ENCODE measurements around the gene CLEC17A.
"Not testable (repeated sequence)": the region's sequence is repeated elsewhere in the genome, so short reads cannot be mapped to it uniquely, and the experiment has no call there.

Gene CLEC17A, protein sequence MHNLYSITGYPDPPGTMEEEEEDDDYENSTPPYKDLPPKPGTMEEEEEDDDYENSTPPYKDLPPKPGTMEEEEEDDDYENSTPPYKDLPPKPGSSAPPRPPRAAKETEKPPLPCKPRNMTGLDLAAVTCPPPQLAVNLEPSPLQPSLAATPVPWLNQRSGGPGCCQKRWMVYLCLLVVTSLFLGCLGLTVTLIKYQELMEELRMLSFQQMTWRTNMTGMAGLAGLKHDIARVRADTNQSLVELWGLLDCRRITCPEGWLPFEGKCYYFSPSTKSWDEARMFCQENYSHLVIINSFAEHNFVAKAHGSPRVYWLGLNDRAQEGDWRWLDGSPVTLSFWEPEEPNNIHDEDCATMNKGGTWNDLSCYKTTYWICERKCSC

DNA sequence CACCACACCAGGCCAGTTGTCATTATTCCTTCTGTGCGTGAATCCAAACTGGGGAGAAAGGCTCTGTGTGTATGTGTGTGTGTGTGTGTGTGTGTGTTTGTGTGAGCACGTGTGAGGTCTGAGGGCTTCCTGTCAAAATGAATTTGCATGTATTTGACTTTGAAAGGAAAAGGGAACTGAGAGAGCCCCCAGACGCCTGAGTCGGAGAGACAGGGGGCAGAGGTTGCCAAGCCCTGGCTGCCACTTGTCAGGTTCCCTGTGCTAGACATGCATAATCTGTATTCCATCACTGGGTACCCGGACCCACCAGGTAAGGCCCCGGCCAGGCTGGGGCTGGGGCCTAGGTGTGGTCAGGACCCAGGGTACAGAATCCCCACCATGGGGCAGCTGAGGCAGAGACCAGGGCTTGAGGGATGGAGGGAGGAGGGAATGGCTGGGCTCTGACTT, at the start of gene CLEC17A:
Gene CLEC17A, plus strand, starts transcription at position 191 of the 447 bp plus-strand sequence. Its CDS starts 77 bp downstream, at position 268.
- DNase-seq (ENCODE audit: low read depth) = no peak

DNA sequence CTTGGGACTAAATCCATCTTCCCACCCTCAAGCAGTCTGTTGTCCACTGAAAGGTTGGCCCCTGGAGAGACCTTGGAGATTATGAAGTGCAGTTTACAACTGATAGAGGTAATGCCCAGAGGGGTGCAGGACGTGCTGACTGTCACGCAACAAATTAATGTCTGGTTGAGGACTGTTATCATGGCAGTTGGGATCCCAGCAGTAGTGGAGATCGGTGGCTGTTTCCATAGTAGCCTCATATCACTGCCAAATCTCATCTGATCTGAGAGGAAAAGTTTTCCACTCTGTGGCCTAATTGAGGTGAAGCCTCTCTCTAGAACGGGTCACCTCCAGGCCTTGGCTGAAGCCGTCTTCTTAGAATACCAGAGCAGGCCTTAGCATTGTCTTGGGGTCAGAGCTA, 49.4 kb upstream of the CLEC17A start:
- DNase-seq (ENCODE audit: low read depth) = no peak

DNA sequence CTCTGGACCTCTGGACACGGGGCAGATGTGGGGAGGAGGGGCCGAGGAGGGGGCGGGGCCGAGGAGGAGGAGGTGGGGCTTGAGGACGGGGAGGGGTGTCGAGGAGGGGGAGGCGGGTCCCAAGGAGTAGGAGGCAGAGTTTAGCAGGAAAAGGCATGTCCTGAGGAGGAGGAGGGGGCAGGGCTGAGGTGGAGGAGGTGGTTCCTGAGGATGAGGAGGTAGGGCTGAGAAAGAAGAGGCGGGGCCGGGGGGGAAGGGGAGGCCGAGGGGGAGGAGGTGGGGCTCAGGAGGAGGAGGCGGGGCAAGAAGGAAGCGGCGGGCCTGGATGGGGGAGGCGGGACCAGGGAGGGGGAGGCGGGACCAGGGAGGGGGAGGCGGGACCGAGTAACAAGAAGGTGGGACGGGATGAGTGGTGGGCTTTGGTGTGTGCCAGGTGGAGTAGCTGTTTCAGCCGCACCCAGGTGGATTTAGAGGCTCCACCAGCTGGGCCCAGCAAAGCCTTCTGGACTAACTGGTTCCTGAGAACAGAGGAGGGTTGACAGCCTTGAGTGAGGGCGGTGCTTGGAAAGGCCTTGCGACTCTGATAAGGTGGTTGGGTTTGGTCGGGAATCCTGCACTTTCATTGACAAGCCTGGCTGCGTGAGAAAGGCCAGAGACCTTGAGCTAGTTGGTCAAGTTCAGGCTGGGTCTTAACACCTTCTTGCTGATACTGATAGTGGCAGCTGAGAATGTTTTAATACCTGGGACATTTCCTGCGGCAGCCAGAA, 45.8 kb upstream of the CLEC17A start:
- peak; percentile 24 for DNase-seq (ENCODE audit: low read depth)

DNA sequence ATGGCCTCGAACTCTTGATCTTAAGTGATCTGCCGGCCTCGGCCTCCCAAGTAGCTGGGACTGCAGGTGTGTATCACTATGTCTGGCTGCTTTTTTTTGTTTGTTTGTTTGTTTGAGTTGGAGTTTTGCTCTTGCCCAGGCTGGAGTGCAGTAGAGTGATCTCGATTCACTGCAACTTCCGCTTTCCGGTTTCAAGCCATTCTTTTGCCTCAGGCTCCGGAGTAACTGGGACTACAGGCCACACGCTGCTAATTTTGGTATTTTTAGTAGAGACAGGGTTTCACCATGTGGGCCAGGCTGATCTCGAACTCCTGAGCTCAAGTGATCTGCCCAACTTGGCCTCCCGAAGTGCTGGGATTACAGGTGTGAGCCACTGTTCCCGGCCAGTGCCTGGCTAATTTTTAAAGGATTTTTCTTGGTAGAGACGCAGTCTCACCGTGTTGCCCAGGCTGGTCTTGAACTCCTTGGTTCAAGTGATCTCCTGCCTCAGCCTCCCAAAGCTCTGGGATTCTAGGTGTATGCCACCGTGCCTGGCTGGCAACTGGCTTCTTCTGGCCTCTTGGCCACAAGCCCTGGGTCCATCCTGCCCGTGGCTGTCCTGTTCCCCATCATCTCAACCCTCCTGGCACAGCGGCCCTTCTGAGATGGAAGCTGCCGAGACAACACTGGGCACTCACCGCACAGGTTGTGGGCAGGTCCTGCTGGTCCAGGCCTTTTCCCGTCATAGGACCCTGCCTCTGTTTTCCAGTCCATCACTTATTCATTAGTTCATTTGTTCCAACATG, 42.0 kb upstream of the CLEC17A start:
- no peak for DNase-seq (ENCODE audit: low read depth)

GRCh38 chr19:14541979-14542378, 40.9 kb upstream of the CLEC17A start:
- not testable (repeated sequence) for DNase-seq (ENCODE audit: low read depth)

DNA sequence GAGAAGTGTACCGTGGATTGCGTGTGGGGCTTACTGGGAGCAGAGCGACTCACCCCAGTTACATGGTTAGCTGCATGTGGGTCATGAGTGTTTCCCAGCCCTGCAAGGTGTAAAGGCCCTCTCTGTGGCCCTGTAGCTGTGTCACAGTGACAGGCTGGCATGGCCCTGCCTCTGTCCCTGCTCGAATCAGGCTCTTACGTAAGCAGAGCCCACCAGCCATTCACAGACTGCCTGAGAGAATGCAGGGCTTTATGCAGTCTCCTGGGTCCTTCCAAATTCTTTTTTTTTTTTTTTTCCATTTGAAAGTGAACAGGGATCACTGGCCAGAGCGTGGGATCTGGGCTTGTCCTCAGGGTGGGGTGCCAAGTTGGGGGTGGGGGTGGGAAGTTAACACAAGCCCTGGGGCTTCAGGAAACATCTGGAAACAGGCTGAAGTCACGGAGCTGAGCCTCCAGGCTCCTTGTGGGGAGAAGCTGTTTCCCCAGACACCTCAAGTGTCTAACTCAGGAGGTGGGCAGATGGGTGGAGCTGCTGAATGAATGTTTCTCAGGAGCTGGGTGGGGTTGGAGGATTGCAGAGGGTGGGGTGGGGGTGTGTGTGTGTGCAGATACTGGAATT, 40.1 kb upstream of the CLEC17A start:
- no peak for DNase-seq (ENCODE audit: low read depth)

DNA sequence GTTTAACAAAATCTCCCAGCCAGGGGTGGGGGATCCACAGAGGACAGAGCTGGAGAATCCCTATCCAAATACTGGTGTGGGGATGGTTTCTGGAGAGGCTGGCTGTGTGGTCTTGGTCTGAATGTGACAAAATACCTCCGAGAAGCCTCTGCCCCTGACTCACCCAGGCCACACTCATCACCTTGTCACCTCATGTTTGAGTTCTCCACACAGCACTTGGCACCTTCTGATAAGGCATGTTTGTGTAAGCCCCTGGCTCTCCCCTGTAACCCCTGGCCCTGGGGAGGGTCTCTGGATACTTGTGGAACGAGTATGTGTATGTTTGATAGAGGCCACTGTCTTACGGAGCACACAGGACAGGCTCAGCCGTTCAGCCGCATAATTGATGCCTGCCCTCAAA, 38.8 kb upstream of the CLEC17A start:
- DNase-seq (ENCODE audit: low read depth) = no peak

- no peak for DNase-seq (ENCODE audit: low read depth)
Measured at GRCh38 chr19:14544977-14545715, 37.7 kb upstream of the CLEC17A start.

DNA sequence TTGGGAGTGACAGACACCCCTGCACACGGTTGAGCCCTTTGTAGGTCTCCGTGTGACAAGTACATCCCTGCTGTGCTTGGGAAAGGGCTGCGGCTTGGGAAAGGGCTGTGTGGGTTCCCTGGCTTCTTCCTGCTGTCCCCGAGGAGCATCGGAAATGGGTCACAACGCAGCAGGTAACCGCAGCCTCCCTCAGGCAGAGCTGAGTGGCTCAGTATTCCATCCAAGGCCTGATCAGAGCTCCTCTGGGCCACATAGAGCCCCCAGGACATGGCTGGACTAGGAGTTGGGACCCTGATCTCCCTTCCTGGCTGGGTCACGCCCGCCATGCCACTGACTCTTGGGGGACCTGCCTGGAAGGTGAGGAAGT, 37.2 kb upstream of the CLEC17A start:
- DNase-seq (ENCODE audit: low read depth) = no peak

- no peak for DNase-seq (ENCODE audit: low read depth)
Measured at GRCh38 chr19:14550201-14550754, 32.6 kb upstream of the CLEC17A start.

DNA sequence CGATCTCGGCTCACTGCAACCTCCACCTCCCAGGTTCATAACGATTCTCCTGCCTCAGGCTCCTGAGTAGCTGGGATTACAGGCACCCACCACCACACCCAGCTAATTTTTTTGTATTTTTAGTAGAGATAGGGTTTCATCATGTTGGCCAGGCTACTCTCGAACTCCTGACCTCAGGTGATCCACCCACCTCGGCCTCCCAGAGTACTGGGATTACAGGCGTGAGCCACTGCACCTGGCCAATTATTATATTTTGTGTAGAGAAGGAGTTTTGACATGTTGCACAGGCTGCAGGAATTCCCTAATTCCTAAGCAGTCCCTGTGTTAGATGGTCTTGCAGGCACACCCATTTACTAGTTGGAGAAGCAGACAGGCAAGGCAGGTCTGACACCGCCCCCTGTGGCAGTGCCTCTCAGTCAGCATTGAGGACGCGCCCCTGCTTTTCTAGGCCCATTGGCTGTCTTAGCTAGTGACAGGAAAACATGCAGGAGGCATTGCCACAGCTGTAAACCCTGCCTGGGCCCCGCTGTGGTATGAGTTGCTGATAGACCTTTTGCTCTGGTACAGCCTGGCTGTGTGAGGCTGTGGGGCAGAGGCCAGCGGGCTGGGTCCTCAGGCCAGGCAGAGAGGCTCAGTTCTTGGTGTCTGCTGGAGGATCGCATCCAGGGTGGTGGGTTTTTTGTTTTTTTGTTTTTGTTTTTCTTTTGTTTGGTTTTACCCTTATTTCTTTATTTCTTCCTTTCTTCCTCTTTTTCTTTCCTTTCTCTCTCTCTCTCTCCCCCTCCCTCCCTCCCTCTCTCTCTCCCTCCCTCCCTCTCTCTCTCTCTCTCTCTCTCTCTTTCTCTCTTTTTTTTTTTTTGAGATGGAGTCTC, 31.5 kb upstream of the CLEC17A start:
- peak; percentile 61 for DNase-seq (ENCODE audit: low read depth)

DNA sequence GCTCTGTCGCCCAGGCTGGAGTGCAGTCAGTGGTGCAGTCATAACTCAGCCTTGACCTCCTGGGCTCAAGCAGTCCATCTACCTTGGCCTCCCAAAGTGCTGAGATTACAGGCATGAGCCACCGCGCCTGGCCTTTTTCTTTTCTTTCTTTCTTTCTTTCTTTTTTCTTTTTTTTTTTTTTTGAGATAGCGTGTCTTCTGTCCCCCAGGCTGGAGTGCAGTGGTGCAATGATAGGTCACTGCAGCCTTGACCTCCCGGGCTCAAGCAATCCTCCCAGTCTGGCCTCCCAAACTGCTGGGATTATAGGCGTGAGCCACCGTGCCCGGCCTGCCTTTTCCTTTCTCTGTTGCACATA, 30.9 kb upstream of the CLEC17A start:
- not testable (repeated sequence) for DNase-seq (ENCODE audit: low read depth)

DNA sequence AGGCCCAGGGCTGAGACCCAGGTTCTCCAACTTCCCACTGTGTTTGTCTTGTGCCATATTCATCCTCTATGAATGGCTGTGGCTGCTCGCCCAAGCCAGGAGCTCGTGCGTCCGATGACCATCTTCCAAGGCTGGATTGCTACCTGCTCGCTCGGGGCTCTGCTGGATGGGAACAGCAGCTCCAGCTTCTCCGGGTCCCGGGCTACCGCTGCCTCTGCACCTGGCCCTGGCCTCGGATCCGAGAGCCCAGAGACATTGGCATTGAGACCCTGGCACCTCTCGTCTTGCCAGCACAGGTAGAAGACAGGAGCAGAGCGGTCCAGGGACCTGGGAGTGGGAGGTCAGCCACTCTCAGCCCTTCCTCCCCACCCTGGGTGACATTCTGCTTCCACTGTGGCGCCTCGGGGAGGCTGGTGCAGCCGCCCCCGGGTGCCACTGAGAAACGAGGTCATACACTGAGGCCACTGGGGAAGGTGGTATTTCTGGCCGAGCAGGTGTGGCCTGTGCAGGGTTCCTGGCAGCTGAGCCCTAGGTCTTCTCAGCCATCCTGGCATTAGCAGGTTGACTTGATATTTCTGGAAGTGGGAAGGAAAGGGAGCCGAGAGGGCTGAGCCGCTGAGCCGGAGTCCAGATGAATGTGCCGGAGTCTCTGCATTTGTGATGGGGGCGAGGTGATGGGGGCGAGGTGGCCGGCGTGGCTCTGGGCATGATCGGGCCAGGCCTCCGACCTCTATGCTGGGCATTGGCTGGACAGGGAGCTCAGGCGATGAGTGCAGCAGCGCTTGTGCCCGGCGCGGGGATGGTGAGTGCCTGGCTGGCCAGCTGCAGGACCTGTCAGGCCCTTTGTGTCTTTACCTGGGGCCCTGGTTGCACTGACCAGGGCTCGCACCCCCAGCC, 29.6 kb upstream of the CLEC17A start:
- no peak for DNase-seq (ENCODE audit: low read depth)

- DNase-seq (ENCODE audit: low read depth) = no peak
Measured at GRCh38 chr19:14553939-14554243, 29.0 kb upstream of the CLEC17A start.

GRCh38 chr19:14554382-14554812, 28.5 kb upstream of the CLEC17A start:
- DNase-seq (ENCODE audit: low read depth) = no peak

DNA sequence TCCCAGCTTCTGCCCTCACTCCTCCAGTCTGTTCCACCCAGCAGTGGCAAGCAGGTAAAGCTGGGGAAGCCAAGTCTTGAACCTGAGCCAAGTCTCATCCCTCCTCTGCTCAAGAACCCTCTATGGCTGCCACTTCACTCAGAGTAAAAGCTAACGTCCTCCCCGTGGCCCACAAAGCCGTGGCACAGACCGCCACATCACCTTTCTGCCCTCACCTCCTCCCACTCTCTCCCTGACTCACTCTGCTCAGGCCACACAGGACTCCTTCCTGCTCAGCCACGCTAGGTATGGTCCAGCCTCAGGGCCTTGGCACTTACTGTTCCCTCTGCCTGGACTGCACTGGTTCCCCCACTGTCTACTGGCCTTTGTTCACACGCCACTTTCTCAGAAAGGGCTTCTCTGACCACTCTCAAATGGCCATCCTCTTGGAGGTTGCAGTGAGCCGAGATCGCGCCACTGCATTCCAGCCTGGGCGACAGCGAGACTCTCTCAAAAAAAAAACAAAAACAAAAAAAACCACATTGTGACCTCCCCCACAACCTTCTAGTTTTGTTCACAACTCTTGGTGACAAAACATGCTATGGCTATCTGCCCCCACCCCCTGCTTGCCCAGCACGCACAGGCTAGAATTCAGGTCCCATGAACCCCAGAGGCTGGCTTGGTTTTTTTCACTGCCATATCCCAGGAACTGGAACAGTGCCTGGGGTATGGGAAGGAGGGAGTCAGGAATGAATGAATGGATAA, 26.8 kb upstream of the CLEC17A start:
- no peak for DNase-seq (ENCODE audit: low read depth)

GRCh38 chr19:14556662-14557188, 26.2 kb upstream of the CLEC17A start:
- DNase-seq (ENCODE audit: low read depth) = peak; percentile 51

DNA sequence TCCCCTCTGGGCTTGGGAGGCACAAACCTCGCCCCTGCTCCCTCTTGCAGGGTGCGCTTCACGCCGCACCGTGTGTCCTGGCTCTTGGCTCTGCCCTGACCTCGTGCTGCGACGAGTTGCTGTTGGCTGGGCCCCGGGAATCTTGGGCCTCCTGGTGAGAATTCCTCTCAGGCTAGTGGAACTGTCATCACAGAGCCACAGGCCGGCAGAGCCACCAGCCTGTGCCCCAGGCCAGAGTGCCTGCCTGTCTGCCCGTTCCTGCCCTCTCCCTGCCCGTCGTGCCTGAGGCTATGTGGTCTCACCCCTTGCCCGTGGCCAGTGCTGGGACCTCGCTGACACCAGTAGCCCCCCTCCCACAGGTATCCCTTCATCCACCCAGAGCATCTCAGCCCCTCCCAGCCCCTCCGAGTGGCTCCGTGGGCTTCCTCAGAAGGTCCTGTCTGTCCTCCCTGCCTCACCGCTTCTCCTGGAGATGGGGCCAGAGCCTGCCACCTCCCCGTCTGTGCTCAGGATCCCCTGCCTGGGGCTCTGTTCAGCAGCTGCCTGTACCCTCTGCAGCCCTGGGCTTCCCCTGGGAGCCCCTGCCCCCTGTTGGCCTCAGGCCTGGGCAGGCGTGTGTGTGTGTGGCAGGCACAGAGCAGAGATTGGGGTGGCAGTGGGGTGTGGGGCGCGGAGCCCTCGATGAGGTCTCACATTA, 24.4 kb upstream of the CLEC17A start:
- DNase-seq (ENCODE audit: low read depth) = no peak

Data from stimulated activated CD4-positive, alpha-beta T cell treated with anti-CD3 and anti-CD28 coated beads, Interleukin-2, amount 100 ng/mL, for 4 hours (primary cell).